Measurements from ENCODE around the gene MLH1.
A peak's percentile ranks its signal among the peaks of the same experiment; 100 is the strongest.
"Not testable (repeated sequence)": the region's sequence is repeated elsewhere in the genome, so short reads cannot be mapped to it uniquely, and the experiment has no call there.

MLH1 gene

GRCh38 chr3:37039161-37039846, 46.0 kb downstream of the MLH1 start:
- no peak for DNase-seq

- no peak for DNase-seq
These were observed 46.9 kb downstream of the MLH1 start for GRCh38 chr3:37040231-37040630.

- peak; percentile 13 for DNase-seq
These were observed 48.4 kb downstream of the MLH1 start for GRCh38 chr3:37041546-37042195.

GRCh38 chr3:37042712-37043111, 49.4 kb downstream of the MLH1 start:
- not testable (repeated sequence) for DNase-seq

DNA sequence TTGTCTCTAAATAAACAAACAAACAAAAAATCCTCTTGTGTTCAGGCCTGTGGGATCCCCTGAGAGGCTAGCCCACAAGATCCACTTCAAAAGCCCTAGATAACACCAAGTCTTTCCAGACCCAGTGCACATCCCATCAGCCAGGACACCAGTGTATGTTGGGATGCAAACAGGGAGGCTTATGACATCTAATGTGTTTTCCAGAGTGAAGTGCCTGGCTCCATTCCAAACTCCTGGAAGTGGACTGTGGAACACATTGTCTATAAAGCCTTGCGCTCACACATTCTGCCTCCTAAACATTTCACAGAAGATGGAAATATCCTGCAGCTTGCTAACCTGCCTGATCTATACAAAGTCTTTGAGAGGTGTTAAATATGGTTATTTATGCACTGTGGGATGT, 57.0 kb downstream of the MLH1 start:
- no peak for DNase-seq

- DNase-seq: no peak
These were observed 59.5 kb downstream of the MLH1 start for GRCh38 chr3:37052860-37053259.

- no peak for DNase-seq
These were observed 60.0 kb downstream of the MLH1 start for GRCh38 chr3:37053337-37053736.

GRCh38 chr3:37053753-37054152, 60.4 kb downstream of the MLH1 start:
- DNase-seq: no peak

DNA sequence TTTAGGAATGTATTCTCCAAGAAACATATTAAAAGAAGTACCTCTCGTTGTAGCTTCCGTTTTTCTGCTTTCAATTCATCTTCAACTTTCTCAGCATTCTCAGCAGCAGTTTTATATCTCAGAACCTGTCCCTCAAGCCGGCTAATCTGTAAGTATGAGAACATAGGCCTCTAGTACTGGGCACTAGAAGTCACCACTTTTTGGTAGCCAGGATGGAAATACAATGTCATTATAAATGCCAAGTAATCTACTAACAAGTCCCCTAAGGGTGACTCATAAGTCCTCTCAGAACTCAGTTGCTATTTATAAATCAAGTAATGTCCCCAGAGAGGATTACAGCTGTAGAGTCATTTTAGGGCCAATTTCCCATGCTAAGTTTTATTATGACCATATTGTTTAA, 61.1 kb downstream of the MLH1 start:
- DNase-seq: peak; percentile 90

- DNase-seq: not testable (repeated sequence)
These were observed 61.8 kb downstream of the MLH1 start for GRCh38 chr3:37055077-37055476.

GRCh38 chr3:37056826-37057225, 63.5 kb downstream of the MLH1 start:
- no peak for DNase-seq

GRCh38 chr3:37058117-37058516, 64.8 kb downstream of the MLH1 start:
- no peak for DNase-seq

- peak; percentile 42 for DNase-seq
These were observed 71.4 kb downstream of the MLH1 start for GRCh38 chr3:37064747-37065146.

DNA sequence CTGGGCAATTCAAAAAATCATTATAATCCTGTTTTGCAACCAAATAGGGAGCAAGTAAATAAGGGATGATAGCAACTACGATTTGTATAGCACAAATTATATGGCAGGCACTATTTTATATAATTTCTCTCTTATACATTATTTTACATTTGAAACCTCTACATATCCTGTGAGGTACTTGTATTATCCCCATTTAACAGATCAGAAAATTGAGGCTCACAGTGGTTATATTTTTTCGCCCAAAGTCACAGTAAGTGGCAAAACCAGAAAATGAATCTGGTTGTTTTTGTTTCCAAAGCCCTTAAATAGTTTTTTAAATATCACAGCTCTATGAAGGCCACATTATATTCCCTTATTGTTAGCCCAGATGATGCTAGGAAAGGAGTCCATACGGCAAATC, 74.3 kb downstream of the MLH1 start:
- no peak for DNase-seq

GRCh38 chr3:37068031-37068430, 74.7 kb downstream of the MLH1 start:
- DNase-seq: no peak

DNA sequence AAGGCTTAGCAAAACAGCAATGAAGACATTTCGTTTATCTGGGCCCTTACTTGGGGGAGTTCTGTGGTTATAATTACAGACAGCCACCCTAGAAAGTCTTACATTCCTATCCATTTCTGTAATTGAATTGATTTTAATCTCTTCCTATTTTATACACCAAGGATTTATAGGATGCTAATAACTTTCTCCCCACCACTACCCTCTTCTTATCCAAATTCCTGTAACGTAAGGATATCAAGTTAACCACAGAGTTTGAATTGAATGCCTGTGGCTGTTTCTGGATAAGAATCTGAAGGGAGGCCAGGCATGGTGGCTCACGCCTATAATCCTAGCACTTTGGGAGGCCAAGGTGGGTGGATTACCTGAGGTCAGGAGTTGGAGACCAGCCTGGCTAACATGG, 78.6 kb downstream of the MLH1 start:
- peak; percentile 31 for DNase-seq

GRCh38 chr3:37072892-37073291, 79.6 kb downstream of the MLH1 start:
- DNase-seq: peak; percentile 92

DNA sequence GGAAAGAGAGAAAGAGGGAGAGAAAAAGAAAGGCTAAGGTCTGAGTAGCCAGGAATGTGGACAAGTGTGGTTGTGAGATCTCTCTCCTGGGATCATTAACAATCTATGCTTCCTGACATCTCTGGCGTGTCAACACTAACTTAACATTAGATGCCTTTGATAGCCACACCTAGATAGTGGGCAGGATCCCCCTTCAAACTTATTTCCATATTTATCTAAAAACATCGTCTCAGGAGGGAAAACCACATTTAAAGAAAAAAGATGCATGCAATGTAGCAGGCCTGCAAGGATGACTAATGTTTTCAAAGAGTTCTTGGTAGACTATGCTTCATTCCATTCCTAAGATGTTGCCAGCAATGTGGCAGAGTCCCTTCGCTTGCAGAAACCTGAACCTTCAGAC, 80.9 kb downstream of the MLH1 start:
- DNase-seq: peak; percentile 79

DNA sequence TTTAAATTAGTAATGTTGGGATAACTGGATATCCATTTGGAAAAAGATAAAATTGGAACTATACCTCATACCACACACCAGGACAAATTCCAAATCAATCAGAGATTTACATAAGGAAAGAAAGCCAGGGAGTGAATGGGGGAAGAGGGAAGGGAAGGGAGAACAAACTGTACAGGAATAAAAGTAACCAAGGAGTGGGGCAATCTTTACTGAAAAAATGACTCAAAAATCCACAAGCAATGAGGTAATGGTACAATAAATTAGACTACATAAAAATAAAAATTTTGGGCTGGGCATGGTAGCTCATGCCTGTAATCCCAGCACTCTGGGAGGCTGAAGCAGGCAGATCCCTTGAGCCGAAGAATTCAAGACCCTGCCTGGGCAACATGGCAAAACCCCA, 82.6 kb downstream of the MLH1 start:
- no peak for DNase-seq

- DNase-seq: no peak
These were observed 89.0 kb downstream of the MLH1 start for GRCh38 chr3:37082317-37082716.

GRCh38 chr3:37086918-37087317, 93.6 kb downstream of the MLH1 start:
- no peak for DNase-seq

GRCh38 chr3:37087870-37088269, 94.6 kb downstream of the MLH1 start:
- DNase-seq: no peak

- no peak for DNase-seq
These were observed 99.2 kb downstream of the MLH1 start for GRCh38 chr3:37092484-37092883.

GRCh38 chr3:37093481-37093880, 100.2 kb downstream of the MLH1 start:
- peak; percentile 28 for DNase-seq

DNA sequence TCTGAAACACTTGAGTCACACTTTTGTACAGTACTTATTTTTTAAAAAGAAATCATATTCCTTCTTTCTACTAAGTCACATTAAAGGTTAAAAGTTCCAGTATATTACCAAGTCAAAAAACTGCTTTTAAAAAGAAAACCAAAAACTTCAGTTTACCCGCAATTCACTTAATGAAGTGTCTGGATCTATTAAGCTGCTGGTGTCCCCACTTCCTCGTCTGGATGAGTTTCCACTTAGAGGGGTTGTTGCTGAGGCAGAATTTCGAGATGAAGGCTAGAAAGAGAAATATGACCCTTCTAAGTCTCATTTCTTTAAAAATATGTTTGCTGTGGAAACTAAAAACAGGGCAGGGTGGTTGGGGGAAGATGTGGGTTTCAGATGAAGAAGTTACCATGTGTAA, 101.3 kb downstream of the MLH1 start:
- no peak for DNase-seq

Measured in fibroblast of skin of scalp (primary cell).